ENCODE results near the gene RPL13. TPM values are rescaled to one million over a fixed set of nuclear protein-coding genes. Genes with fewer than 3 reads are reported as not detected.

The RPL13 gene
- total and polyA plus RNA-seq, 9 of the 15 experiments (the other 6 are each of a cell fraction or from before 2014, with no cell fraction given), result 227 to 6,042 (median 1,633) TPM

- FAIRE-seq, result no peak
- DNase-seq (ENCODE audit: extremely low read depth in 1 of 4, low spot score in 3 of 4), result no peak
- POLR2A ChIA-PET, result interaction anchor here (1.1 kb wide), 1 partner anchor 198 kb away, joined by 4 read pairs; no protein-coding TSS in a partner anchor
- WGBS (ENCODE audit: insufficient coverage, low coverage, missing lambda C conversion rate), result 93% methylated on average over 17 of the region's 17 CpGs
- intact Hi-C loops (cut with micrococcal nuclease), result no loop called here
- no TSS peak for BruUV-seq (replicated peaks)
- in situ Hi-C loops (cut with MboI), result no loop called here
- Histone ChIP-seq H3K4me1 (replicated peaks in 1 of 2; ENCODE audit: control insufficient read depth in 2 of 2, insufficient read depth in 2 of 2, low read length in 2 of 2) (peaks cover 0 to 9% of the 10 kb centered on the region in 2 experiments; a peak in 3 of 5 replicates), H3K27me3 (ENCODE audit: control insufficient read depth in 2 of 2, insufficient read depth in 2 of 2, low read length in 2 of 2) (no peaks in the 10 kb centered on the region), H3K79me2 (ENCODE audit: control insufficient read depth, insufficient read depth, low read length) (no peaks in the 10 kb centered on the region), H2AFZ (ENCODE audit: low read depth, low read length) (no peak overlapping the region), H3K9ac (ENCODE audit: insufficient read depth in 1 of 2, low read depth in 2 of 2, low read length in 2 of 2) (no peak overlapping the region; a peak in 1 of 4 replicates), H3K36me3 (ENCODE audit: control insufficient read depth, insufficient read depth, low read length) (peaks cover 77% of the 10 kb centered on the region; the same call in 2 of the 3 replicates), H3K4me2 (ENCODE audit: insufficient read depth, low read length) (no peak overlapping the region), H3K9me3 (replicated peaks; ENCODE audit: control insufficient read depth, insufficient read depth, low read depth, low read length) (no peaks in the 10 kb centered on the region), H3K4me3 (no peak overlapping the region), H3K9me1 (ENCODE audit: control insufficient read depth, insufficient read depth, low read length) (peaks cover 2% of the 10 kb centered on the region), H3K27ac (ENCODE audit: extremely low read depth, low read depth, low read length) (no peak overlapping the region), H4K20me1 (replicated peaks; ENCODE audit: control insufficient read depth, insufficient read depth, low read length) (peaks cover 6% of the 10 kb centered on the region; the same call in 1 of the 2 replicates)
- no peak for ATAC-seq
- TF ChIP-seq NCOR1 (IDR thresholded peaks at IDR 0.05) (no peak), ZBTB12 (CRISPR knock-in tag; IDR thresholded peaks at IDR 0.05) (no peak), ZC3H11A (IDR thresholded peaks at IDR 0.05; ENCODE audit: low read depth, low read length) (no peak), ESRRA (IDR thresholded peaks at IDR 0.05; ENCODE audit: borderline replicate concordance, low read depth) (no peak), RFX5 (IDR thresholded peaks at IDR 0.05; ENCODE audit: low read depth, low read length) (no peak), COPS2 (conservative IDR thresholded peaks at IDR 0.05) (no peak), MXI1 (IDR thresholded peaks at IDR 0.05; ENCODE audit: low read depth, low read length) (no peak), ZBTB33 (CRISPR knock-in tag; IDR thresholded peaks at IDR 0.05) (no peak), PPARD (CRISPR knock-in tag; IDR thresholded peaks at IDR 0.05) (no peak), CCAR2 (IDR thresholded peaks at IDR 0.05; ENCODE audit: low read depth, low read length) (no peak), NCOA6 (IDR thresholded peaks at IDR 0.05) (no peak)
- CTCF ChIA-PET (ENCODE audit: low intra/inter-chr PET ratio), result no interaction called here
These were observed 15.2 kb upstream of the RPL13 start for GRCh38 chr16:89545044-89545830.
